SK-N-SH (cell line): ENCODE measurements around the gene DNM2. TPM values are rescaled to one million over a fixed set of nuclear protein-coding genes. Genes with fewer than 3 reads are reported as not detected.

Experiments
- CTCF ChIA-PET: fragments of 300-600, 350-600 bp; formaldehyde crosslinking; extraction: SDS; loops from one replicate; lab custom pipeline; 2021; lab: Yijun Ruan, JAX
- POLR2A ChIA-PET: fragments of 350-600 bp; sonication (Branson Sonifier 250); formaldehyde crosslinking; extraction: SDS; loops from one replicate; lab custom pipeline; 2020; ENCODE audit warnings: antibody characterized with exemption, inconsistent platforms; lab: Yijun Ruan, JAX
- DNase-seq: peaks from one replicate; pipeline ENCODE4 v3.0.0; 2012
- H2AFZ ChIP-seq: fragments of 200-600 bp; sonication (generic); 2 replicates; pipeline ENCODE4 v1.8.1; 2016; ENCODE audit warnings: antibody characterized with exemption, mild to moderate bottlenecking, low read depth
- H3F3A ChIP-seq: fragments of 200-600 bp; sonication (generic); replicated peaks from 2 replicates; pipeline ENCODE3; 2016; ENCODE audit warnings: antibody characterized with exemption, mild to moderate bottlenecking; ENCODE audit not compliant: insufficient read depth
- H3K27ac ChIP-seq, 2 experiments: fragments of 200-500 bp in 1 of 2; fragments of 200-600 bp in 1 of 2; sonication (Bioruptor generic) in 1 of 2; sonication (generic), shearing (Covaris generic) in 1 of 2; 2 replicates each; pipeline versions ENCODE4 v1.5.1 to v1.6.1; 2014 to 2016; ENCODE audit warnings: low read depth in 2 of 2, inconsistent platforms in 1 of 2, low read length in 1 of 2, mild to moderate bottlenecking in 1 of 2, mixed read lengths in 1 of 2
- H3K27me3 ChIP-seq: fragments of 200-600 bp; sonication (generic), shearing (Covaris generic); 2 replicates; pipeline ENCODE4 v1.6.1; 2016; ENCODE audit warnings: mixed run types; ENCODE audit not compliant: insufficient read depth
- H3K36me3 ChIP-seq, 2 experiments: fragments of 200-500 bp in 1 of 2; fragments of 200-600 bp in 1 of 2; sonication (Bioruptor generic) in 1 of 2; sonication (generic) in 1 of 2; replicated peaks in 1 of 2; 2 replicates each; pipeline versions ENCODE3 to v1.5.1; 2014 to 2016; ENCODE audit warnings: low read length in 1 of 2, mild to moderate bottlenecking in 1 of 2; ENCODE audit not compliant: insufficient read depth in 2 of 2, control insufficient read depth in 1 of 2
- H3K4me1 ChIP-seq, 2 experiments: fragments of 200-500 bp in 1 of 2; fragments of 200-600 bp in 1 of 2; sonication (Bioruptor generic) in 1 of 2; sonication (generic), shearing (Covaris generic) in 1 of 2; 2 replicates each; pipeline versions ENCODE4 v1.5.1 to v1.6.1; 2014 to 2016; ENCODE audit warnings: low read depth in 1 of 2, low read length in 1 of 2, mixed run types in 1 of 2; ENCODE audit not compliant: insufficient read depth in 2 of 2, control insufficient read depth in 1 of 2
- H3K4me2 ChIP-seq: fragments of 200-600 bp; sonication (generic), shearing (Covaris generic); 2 replicates; pipeline ENCODE4 v1.6.1; 2017; ENCODE audit warnings: mixed run types
- H3K4me3 ChIP-seq, 2 experiments: fragments of 200-500 bp in 1 of 2; fragments of 200-600 bp in 1 of 2; sonication (Bioruptor generic) in 1 of 2; sonication (generic), shearing (Covaris generic) in 1 of 2; 2 replicates each; pipeline versions ENCODE4 v1.5.1 to v1.8.1; 2014 to 2016; ENCODE audit warnings: low read depth in 2 of 2, inconsistent platforms in 1 of 2, low read length in 1 of 2, mild to moderate bottlenecking in 1 of 2, mixed read lengths in 1 of 2, moderate library complexity in 1 of 2
- H3K79me2 ChIP-seq: fragments of 200-600 bp; sonication (generic); 2 replicates; pipeline ENCODE4 v1.8.1; 2017; ENCODE audit warnings: mild to moderate bottlenecking; ENCODE audit not compliant: insufficient read depth
- H3K9ac ChIP-seq: fragments of 200-600 bp; sonication (generic); 2 replicates; pipeline ENCODE4 v1.6.1; 2017; ENCODE audit warnings: mixed run types
- H3K9me2 ChIP-seq: fragments of 200-600 bp; sonication (generic); 2 replicates; pipeline ENCODE4 v1.6.1; 2017; ENCODE audit warnings: mixed run types
- H3K9me3 ChIP-seq: fragments of 200-600 bp; sonication (generic); 2 replicates; pipeline ENCODE4 v1.6.1; 2017; ENCODE audit warnings: mixed run types, mild to moderate bottlenecking, moderate library complexity
- H4K20me1 ChIP-seq: fragments of 200-600 bp; sonication (generic); 2 replicates; pipeline ENCODE4 v1.6.1; 2017; ENCODE audit warnings: mild to moderate bottlenecking, mixed run types; ENCODE audit not compliant: insufficient read depth
- CHD2 ChIP-seq: fragments of 150-350 bp; IDR thresholded peaks from 2 replicates; pipeline ENCODE4 v1.6.1; 2018; ENCODE audit warnings: low read length; ENCODE audit not compliant: partially characterized antibody
- CTCF ChIP-seq: fragments of 200-600 bp; sonication (generic); IDR thresholded peaks from 2 replicates; pipeline ENCODE4 v1.6.1; 2017; ENCODE audit warnings: antibody characterized with exemption, mild to moderate bottlenecking, moderate library complexity
- FOXJ3 ChIP-seq: sonication (generic); formaldehyde crosslinking; IDR thresholded peaks from 2 replicates; pipeline ENCODE4 v1.5.1; 2020; ENCODE audit warnings: mild to moderate bottlenecking, missing genetic modification reagents
- FOXM1 ChIP-seq: IDR thresholded peaks from 2 replicates; pipeline ENCODE4 v1.4.0; 2012; ENCODE audit warnings: low read depth, mild to moderate bottlenecking
- GABPA ChIP-seq: IDR thresholded peaks from 2 replicates; pipeline ENCODE4 v1.4.0; 2012; ENCODE audit warnings: low read depth, mild to moderate bottlenecking
- GATA2 ChIP-seq: sonication (generic); formaldehyde crosslinking; IDR thresholded peaks from 2 replicates; pipeline ENCODE4 v1.5.0; 2020; ENCODE audit warnings: mild to moderate bottlenecking, missing genetic modification reagents
- JUND ChIP-seq: IDR thresholded peaks from 2 replicates; pipeline ENCODE4 v1.4.0; 2012
- MEF2A ChIP-seq: IDR thresholded peaks from 2 replicates; pipeline ENCODE4 v1.4.0; 2012; ENCODE audit warnings: low read depth, borderline replicate concordance
- NRF1 ChIP-seq: IDR thresholded peaks from 2 replicates; pipeline ENCODE4 v1.6.1; 2012; ENCODE audit warnings: low read depth, mild to moderate bottlenecking, low read length
- RFX5 ChIP-seq: IDR thresholded peaks from 2 replicates; pipeline ENCODE4 v1.6.1; 2012; ENCODE audit warnings: mild to moderate bottlenecking, improper control_type of control experiment, low read length
- TAF1 ChIP-seq: IDR thresholded peaks from 2 replicates; pipeline ENCODE4 v1.6.1; 2012; ENCODE audit warnings: low read depth, mild to moderate bottlenecking, low read length, moderate library complexity, borderline replicate concordance
- TCF12 ChIP-seq: IDR thresholded peaks from 2 replicates; pipeline ENCODE4 v1.4.0; 2012
- YY1 ChIP-seq: IDR thresholded peaks from 2 replicates; pipeline ENCODE4 v1.4.0; 2012; ENCODE audit warnings: low read depth, mild to moderate bottlenecking
- WGBS: methylation state at CpG from one replicate; pipeline ENCODE4 v1.1.6; 2017; ENCODE audit warnings: low lambda C conversion rate; 5-methylcytosine and 5-hydroxymethylcytosine counted together
- polyA plus RNA-seq, 3 experiments: library from polyadenylated mRNA; depleted of rRNA; stranded (reverse); fragments of >200 nt; gene quantifications; 2 replicates each; pipeline ENCODE4 v1.2.3, GENCODE V29; 2012
- TF ChIP-seq, protein P1 (sequence below): IDR thresholded peaks from 2 replicates; pipeline ENCODE4; 2012
- TF ChIP-seq, protein P2 (sequence below): IDR thresholded peaks from 2 replicates; pipeline ENCODE4 v1.4.0; 2012; ENCODE audit warnings: low read depth, borderline replicate concordance

DNM2 gene
- polyA plus RNA-seq, 1 of the 3 experiments (the other 2 are of a cell fraction) = 52.5 TPM

- TF ChIP-seq, protein P1, sequence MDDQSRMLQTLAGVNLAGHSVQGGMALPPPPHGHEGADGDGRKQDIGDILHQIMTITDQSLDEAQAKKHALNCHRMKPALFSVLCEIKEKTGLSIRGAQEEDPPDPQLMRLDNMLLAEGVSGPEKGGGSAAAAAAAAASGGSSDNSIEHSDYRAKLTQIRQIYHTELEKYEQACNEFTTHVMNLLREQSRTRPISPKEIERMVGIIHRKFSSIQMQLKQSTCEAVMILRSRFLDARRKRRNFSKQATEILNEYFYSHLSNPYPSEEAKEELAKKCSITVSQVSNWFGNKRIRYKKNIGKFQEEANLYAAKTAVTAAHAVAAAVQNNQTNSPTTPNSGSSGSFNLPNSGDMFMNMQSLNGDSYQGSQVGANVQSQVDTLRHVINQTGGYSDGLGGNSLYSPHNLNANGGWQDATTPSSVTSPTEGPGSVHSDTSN = peak; percentile 99
- TF ChIP-seq FOXJ3 (no peak), TAF1 (peak; percentile 47; the same call in 1 of the 2 replicates), JUND (no peak), CHD2 (peak; percentile 98), CTCF (peak; percentile 86), GABPA (peak; percentile 88), TCF12 (no peak), GATA2 (no peak), FOXM1 (no peak), NRF1 (peak; percentile 10; the same call in 1 of the 2 replicates)
Observed at GRCh38 chr19:10717356-10718204, at the start of gene DNM2 (continued).

GRCh38 chr19:10669246-10669645 is 48.6 kb upstream of the DNM2 start:
- DNase-seq = no peak
- peaks cover 30 to 58% of the 10 kb centered on the region in 2 experiments for H3K36me3 ChIP-seq
- TF ChIP-seq NRF1 = no peak
- TF ChIP-seq, protein P1 = no peak
- TF ChIP-seq YY1 = no peak
- no peak for TF ChIP-seq RFX5
- no peak for TF ChIP-seq CHD2
- TF ChIP-seq MEF2A = no peak
- TF ChIP-seq, protein P2, sequence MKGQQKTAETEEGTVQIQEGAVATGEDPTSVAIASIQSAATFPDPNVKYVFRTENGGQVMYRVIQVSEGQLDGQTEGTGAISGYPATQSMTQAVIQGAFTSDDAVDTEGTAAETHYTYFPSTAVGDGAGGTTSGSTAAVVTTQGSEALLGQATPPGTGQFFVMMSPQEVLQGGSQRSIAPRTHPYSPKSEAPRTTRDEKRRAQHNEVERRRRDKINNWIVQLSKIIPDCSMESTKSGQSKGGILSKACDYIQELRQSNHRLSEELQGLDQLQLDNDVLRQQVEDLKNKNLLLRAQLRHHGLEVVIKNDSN = no peak
- TF ChIP-seq JUND = no peak
- TF ChIP-seq GATA2 = no peak
- TF ChIP-seq, all 33 proteins: peak for 0
- Histone ChIP-seq H4K20me1 (peaks cover 99% of the 10 kb centered on the region), H3K4me1 (no peaks in the 10 kb centered on the region), H3F3A (peaks cover 4% of the 10 kb centered on the region), H3K9ac (no peak overlapping the region), H3K4me2 (no peak overlapping the region), H3K4me3 (no peak overlapping the region), H2AFZ (no peak overlapping the region), H3K27ac (no peak overlapping the region), H3K9me2 (no peaks in the 10 kb centered on the region), H3K79me2 (peaks cover 100% of the 10 kb centered on the region), H3K9me3 (no peaks in the 10 kb centered on the region), H3K27me3 (no peaks in the 10 kb centered on the region)
- WGBS = 94% methylated on average over 6 of the region's 6 CpGs
- ChIA-PET POLR2A (no interaction called here), CTCF (interaction anchor here (2.0 kb wide), 1 partner anchor 88 kb away, joined by 9 read pairs; no protein-coding TSS in a partner anchor)
